SKM-1 (cell line): ENCODE results near the gene NPC1.

ENCODE experiments used
- DNase-seq: peaks from one replicate; lab custom pipeline; 2025; ENCODE audit not compliant: unreplicated experiment; lab: John Stamatoyannopoulos, UW

The NPC1 gene

DNA sequence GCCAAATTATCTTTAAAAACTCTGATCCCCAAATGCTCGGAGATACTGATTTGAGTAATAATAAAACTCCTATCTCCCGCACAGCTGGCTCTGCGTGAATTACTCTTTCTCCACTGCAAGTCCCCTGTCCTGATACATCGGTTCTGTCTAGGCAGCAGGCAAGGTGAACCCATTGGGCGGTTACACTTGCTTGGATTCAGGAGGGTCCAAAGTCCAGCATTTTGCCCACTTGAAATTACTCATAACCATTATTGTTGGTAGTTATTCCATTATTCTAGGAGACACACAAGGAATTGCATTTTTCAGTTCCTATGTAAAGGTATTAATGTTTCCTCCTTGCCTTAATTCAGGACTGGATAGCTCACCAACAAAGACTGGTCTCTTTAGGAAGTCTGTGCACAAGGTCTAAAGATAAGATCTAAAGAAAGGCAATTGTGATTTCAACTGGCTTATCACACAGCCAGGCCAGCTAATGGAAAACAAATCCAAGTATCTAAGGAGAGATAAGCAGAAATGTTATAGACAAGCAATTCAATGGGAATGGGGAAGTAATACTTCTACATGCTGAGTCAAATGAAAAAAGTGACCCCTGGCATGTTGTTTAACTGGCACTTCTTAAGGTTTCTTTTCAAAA lies 23.2 kb upstream of the NPC1 start:
- DNase-seq = no peak

DNA sequence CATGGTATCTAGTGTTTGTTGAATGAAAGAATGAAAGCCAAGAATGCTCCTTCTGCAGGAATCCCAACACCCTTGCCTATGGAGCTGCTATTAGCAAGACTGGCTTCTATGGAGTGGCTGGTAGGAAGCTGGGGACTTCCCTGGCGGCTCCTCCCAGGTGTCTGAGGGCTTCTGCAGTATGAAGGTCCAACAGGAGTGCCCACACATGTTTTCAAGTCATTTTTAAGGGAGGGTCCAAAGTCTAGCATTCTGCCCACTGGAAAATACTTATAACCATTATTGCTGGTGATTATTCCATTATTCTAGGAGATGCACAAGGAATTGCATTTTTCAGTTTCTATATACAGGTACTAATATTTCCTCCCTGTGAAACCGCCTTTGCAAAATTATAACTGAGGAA lies 21.9 kb upstream of the NPC1 start:
- no peak for DNase-seq

- DNase-seq = no peak
These were observed 19.6 kb upstream of the NPC1 start for GRCh38 chr18:23605941-23606340.

GRCh38 chr18:23599809-23600208 lies 13.5 kb upstream of the NPC1 start:
- no peak for DNase-seq

GRCh38 chr18:23596183-23596582 lies 9.9 kb upstream of the NPC1 start:
- no peak for DNase-seq

GRCh38 chr18:23595591-23595990 lies 9.3 kb upstream of the NPC1 start:
- DNase-seq = no peak

DNA sequence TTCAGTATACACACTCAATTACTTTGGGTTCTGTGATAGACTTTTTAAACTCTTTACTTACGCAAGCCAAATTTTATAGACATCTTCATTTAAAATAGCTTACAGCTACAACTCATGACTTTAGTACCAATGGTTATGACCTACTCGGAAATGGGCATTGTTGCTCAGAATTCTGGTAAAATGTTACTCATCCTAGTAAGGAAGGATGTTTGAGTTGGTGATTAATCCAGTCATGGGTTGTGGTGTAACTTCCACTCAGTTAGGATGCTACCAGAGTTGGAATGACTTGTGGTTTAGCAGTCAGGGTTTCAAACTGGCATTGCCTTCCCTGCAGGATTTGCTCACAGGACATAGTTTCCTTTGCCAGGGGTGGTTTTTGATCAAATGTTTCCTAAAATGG lies 7.4 kb upstream of the NPC1 start:
- no peak for DNase-seq

DNA sequence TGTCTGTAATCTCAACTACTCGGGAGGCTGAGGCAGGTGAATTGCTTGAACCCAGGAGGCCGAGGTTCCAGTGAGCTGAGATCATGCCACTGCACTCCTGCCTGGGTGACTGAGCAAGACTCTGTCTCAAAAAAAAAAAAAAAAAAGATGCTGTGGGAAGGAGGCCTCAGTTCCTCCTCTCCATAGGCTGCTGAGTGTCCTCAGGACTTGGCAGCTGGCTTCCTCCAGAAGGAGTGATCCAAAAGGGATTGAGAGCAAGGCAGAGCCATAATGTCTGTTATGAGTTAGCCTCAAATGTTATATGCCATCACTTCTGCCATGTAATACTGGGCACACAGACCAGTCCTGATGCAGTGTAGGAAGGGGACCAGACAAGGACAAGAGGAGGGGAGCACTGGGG lies 6.6 kb upstream of the NPC1 start:
- DNase-seq = no peak

GRCh38 chr18:23591011-23591410 lies 4.7 kb upstream of the NPC1 start:
- no peak for DNase-seq

GRCh38 chr18:23588836-23589560 lies 2.7 kb upstream of the NPC1 start:
- DNase-seq = no peak

GRCh38 chr18:23587220-23587642 lies 925 bp upstream of the NPC1 start:
- no peak for DNase-seq

DNA sequence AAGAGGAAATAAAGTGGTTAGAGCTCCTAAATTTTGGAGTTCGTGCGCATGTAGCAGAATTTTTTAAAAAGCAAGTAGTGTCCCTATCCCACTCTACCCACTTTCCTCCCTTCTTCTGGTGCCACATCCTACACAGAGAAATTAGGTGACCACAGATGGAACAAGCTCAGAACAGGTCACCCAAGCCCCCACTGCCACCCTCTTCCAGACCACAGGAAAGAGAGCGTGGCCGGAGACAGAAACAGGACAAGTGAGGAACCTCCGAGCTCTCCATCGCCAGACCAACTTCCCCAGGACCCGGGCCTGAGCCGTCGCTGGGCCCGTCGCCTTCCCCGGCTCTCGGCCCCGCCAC lies 433 bp downstream of the NPC1 start:
- DNase-seq = no peak

DNA sequence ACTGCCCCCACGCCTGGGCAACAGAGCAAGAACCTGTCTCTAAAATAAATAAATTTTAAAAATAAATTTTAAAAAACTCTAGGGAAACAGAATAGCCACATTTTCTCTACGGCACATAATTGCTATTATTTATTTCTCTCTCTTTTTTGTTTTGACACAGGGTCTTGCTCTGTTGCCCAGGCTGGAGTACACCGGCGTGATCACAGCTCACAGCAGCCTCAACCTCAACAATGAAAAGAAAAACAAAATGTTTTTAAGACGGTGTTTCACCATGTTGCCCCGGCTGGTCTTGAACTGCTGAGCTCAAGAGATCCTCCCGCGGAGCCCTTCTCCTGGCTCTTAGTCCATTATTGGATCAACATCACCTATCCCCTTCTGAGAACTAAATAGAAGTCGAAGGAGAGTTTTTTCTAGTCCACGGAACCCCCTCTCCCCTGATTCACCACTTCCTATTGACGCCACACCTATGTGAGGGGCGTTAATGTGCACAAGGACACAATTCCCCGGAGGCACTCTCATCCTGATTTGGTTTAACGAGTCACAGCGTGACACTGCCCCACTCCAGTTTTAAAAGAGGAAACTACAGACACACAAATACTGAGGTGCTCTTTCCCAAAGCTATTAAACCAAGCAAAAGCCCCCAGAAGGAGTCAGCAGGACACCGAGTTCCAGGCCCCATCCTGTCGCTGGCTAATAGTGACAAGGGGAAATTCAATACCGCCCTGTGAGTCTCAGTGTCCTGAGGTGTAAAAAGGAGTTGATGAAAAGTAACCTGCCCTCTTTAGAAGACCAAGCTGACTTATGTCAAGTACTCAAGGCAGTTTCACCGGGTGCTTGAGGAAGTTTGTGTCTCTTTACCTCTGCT lies 1.1 kb downstream of the NPC1 start:
- no peak for DNase-seq

DNA sequence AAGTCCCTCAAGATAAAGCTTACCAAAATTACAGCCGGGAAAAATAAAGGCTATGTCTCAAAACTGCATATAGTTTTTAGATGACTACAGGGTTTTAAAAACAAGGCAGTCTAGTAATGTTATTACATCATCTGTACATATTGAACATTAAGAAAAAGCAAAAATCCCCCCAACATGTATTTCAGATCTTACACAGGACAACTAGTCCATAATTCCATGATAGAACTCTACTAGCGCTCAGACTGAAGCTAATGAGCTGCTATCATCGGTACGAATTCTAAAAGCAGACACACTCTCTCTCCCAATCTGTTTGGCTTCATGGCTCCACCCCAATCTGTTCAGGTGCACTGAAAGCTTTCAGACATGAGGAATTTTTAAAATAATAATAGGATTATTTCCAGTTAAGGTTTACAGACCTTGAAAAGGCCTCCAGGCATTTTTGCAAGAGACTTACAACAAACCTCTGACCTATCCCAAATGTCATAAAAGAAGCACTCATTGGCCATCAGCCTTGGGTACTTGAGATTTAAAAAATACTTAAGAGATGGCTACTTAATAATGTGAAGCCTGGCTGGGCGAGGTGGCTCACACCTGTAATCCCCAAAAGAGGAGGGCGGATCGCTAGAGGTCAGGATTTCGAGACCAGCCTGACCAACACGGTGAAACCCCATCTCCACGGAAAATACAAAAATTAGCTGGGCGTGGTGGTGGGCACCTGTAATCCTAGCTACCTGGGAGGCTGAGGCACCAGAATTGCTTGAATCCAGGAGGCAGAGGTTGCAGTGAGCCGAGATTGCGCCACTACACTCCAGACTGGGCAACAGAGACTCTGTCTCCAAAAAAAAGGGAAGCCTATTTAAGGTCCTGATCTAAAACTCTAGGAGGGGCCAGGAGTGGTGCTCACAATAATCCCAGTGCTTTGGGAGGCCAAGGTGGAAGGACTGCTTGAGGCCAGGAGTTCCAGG lies 2.0 kb downstream of the NPC1 start:
- DNase-seq = no peak

DNA sequence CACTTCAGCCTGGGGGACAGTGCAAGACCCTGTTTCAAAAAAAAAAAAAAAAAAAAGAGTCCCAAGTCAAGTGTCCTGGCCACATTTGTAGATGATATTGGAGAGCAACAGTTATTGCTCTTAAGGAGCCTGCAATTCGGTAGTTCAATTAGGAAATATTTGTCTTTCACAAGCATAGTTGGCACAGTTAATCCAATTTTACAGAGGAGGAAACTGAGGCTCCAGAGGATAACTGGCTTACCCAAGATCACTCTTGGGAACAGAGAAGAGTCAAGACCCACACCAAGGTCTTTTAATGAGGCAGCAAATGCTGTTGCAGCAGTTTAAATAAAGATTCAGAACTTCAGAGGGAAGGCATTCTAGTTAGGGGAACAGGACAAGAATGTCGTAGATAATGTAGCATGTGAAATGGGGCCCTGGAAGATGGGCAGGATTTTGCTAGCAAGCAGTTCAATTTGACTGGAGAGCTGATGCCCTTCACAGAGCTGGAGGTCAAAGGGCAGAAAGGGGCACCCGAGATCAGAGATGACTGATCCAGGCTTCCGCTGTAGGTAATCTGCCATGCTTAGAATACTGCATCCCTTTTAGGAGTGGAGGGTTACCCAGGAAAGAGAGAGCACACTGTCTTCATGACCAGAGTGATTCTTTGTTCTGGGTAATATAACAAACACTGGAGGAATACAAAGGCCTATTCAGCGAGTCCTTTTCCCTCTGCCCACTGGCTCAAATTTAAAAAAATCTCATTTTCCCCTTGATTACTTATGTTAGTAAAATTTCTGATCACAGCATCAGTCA lies 3.0 kb downstream of the NPC1 start:
- no peak for DNase-seq

GRCh38 chr18:23580677-23581367 lies 5.5 kb downstream of the NPC1 start:
- no peak for DNase-seq

DNA sequence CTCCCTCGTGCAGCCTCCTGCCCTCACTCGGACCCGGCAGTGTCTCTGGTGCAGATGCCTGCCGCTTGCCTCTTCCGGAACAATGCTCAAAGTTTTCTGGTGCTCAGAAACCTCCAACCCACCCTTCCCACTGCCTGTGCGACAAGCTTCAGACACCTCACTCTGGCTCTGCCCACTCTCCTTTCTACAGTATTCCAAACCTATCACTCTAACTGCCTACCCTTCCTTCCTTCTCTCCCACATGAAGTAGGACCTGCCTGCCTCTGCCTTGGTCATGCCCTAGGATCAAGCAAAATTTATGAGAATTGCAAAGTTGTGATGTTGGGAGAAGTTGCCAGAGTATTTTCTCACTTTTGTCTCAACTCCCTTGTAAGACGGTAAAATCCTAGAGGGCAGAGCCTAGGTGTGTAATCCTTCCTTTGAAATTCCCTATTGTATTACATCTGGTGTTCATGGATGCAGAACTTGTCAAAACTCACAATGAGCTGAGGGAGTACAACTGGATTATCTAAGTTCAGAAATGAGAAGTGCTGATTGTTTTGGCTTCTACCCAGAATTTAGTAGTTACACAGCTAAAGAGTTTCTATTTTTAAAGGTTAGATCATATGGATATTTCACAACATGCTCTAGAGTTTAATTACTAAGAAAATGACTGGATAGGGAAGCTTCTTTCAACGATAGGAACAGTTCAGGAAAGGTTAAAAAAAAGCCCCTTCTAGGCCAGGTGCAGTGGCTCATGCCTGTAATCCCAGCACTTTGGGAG lies 7.2 kb downstream of the NPC1 start:
- peak; percentile 48 for DNase-seq

DNA sequence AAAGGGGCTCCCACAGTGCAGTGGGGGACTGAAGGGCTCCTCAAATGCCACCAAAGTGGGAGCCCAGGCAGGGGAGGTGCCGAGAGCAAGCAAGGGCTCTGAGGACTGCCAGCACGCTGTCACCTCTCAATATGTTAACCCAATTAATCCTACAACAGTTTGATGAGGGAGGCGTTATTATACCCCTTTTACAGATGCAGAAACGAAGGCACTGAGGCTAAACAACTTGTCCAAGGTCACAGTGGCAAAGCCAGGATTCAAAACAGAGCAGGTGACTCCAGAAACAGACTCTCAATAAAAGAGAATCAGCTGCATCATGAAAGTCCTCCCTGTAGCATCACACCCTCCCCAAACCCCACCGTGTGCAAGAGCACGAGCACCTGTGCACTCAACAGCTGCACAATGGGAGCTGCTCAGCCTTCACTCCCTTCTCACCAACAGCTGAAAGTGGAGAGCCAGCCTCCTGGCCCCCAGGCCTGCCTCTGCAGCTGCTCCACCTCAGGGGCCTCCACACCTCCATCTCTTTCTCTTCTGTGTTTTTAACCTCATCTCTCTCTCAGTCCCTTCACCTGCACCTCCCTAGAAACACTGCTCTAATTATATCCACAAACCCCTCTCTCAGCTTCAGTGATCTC lies 8.1 kb downstream of the NPC1 start:
- no peak for DNase-seq
